GM23338 (cell line): ENCODE measurements around the gene TANGO6. TPM values are rescaled to one million over a fixed set of nuclear protein-coding genes. Genes with fewer than 3 reads are reported as not detected.

Experiments used
- ATAC-seq: fragments of 200-7000 bp; cut with Tn5 transposase; 3 replicates; pipeline ENCODE4 v1.9.1; 2020
- DNase-seq: peaks from one replicate; pipeline ENCODE4 v3.0.0-alpha.2; 2015; ENCODE audit warnings: low spot score
- H2AFZ ChIP-seq: fragments of 200-600 bp; sonication (generic); 2 replicates; pipeline ENCODE4 v1.8.0; 2016; ENCODE audit warnings: antibody characterized with exemption, mild to moderate bottlenecking, moderate library complexity
- H3F3A ChIP-seq: fragments of 200-600 bp; sonication (generic); replicated peaks from 2 replicates; pipeline ENCODE4 v1.8.0; 2017; ENCODE audit warnings: antibody characterized with exemption, mixed run types, low read depth
- H3K27ac ChIP-seq: fragments of 200-600 bp; sonication (generic); 2 replicates; pipeline ENCODE4 v1.6.1; 2016; ENCODE audit warnings: low read depth
- H3K27me3 ChIP-seq: fragments of 200-600 bp; sonication (generic); 2 replicates; pipeline ENCODE4 v1.8.0; 2016; ENCODE audit warnings: mild to moderate bottlenecking, mixed run types, moderate library complexity; ENCODE audit not compliant: insufficient read depth
- H3K36me3 ChIP-seq: fragments of 200-600 bp; sonication (generic); 2 replicates; pipeline ENCODE4 v1.8.0; 2016; ENCODE audit warnings: mild to moderate bottlenecking; ENCODE audit not compliant: insufficient read depth
- H3K4me1 ChIP-seq: fragments of 200-600 bp; sonication (generic); 2 replicates; pipeline ENCODE4 v1.8.0; 2016; ENCODE audit warnings: mild to moderate bottlenecking, moderate library complexity; ENCODE audit not compliant: insufficient read depth
- H3K4me2 ChIP-seq: fragments of 200-600 bp; sonication (generic); 2 replicates; pipeline ENCODE4 v1.7.1; 2017; ENCODE audit warnings: mixed run types
- H3K4me3 ChIP-seq: fragments of 200-600 bp; sonication (generic); 2 replicates; pipeline ENCODE4 v1.6.1; 2016; ENCODE audit warnings: mixed run types
- H3K79me2 ChIP-seq: fragments of 200-600 bp; sonication (generic); replicated peaks from 2 replicates; pipeline ENCODE4 v1.8.0; 2017; ENCODE audit warnings: mild to moderate bottlenecking; ENCODE audit not compliant: insufficient read depth
- H3K9me2 ChIP-seq: fragments of 200-600 bp; sonication (generic); 2 replicates; pipeline ENCODE4 v1.8.0; 2017; ENCODE audit not compliant: insufficient read depth
- H4K20me1 ChIP-seq: fragments of 200-600 bp; sonication (generic); replicated peaks from 2 replicates; pipeline ENCODE4 v1.8.0; 2017; ENCODE audit warnings: mild to moderate bottlenecking; ENCODE audit not compliant: insufficient read depth
- H3K27ac Mint-ChIP-seq: 2 replicates; pipeline ENCODE4 v1.8.0; 2020; ENCODE audit warnings: inconsistent platforms, mild to moderate bottlenecking, moderate library complexity, mixed read lengths
- H3K27me3 Mint-ChIP-seq: 3 replicates; pipeline ENCODE4 v1.8.0; 2022; ENCODE audit warnings: low read depth, mild to moderate bottlenecking, moderate library complexity, mixed read lengths, inconsistent platforms; ENCODE audit not compliant: insufficient read depth, poor library complexity
- H3K36me3 Mint-ChIP-seq: 3 replicates; pipeline ENCODE4 v1.8.0; 2021; ENCODE audit warnings: low read depth, mild to moderate bottlenecking, inconsistent platforms, moderate library complexity, mixed read lengths
- H3K4me1 Mint-ChIP-seq: 3 replicates; pipeline ENCODE4 v1.8.0; 2020; ENCODE audit warnings: mild to moderate bottlenecking, inconsistent platforms, mixed read lengths
- H3K4me3 Mint-ChIP-seq: 3 replicates; pipeline ENCODE4 v1.8.0; 2021; ENCODE audit warnings: moderate library complexity, mild to moderate bottlenecking, inconsistent platforms, mixed read lengths
- H3K9me3 Mint-ChIP-seq: 3 replicates; pipeline ENCODE4 v1.8.0; 2020; ENCODE audit warnings: moderate library complexity, mild to moderate bottlenecking, inconsistent platforms, mixed read lengths
- CREB1 ChIP-seq: fragments of 250-450 bp; sonication (Bioruptor Pico); IDR thresholded peaks from 2 replicates; pipeline ENCODE4 v1.5.0; 2020; ENCODE audit warnings: low read depth, mild to moderate bottlenecking, moderate library complexity
- ETS1 ChIP-seq: IDR thresholded peaks from 2 replicates; pipeline ENCODE4 v1.6.1; 2016; ENCODE audit warnings: antibody characterized with exemption
- EZH2 ChIP-seq: fragments of 200-600 bp; sonication (generic); IDR thresholded peaks from one replicate; pipeline ENCODE4 v1.8.0; 2017; ENCODE audit warnings: antibody characterized with exemption, mild to moderate bottlenecking, low read depth; ENCODE audit not compliant: unreplicated experiment
- EZH2phosphoT487 ChIP-seq: fragments of 200-600 bp; sonication (generic); IDR thresholded peaks from one replicate; pipeline ENCODE4 v1.8.1; 2018; ENCODE audit warnings: antibody characterized with exemption; ENCODE audit not compliant: unreplicated experiment
- NANOG ChIP-seq: IDR thresholded peaks from 2 replicates; pipeline ENCODE4 v1.6.1; 2016; ENCODE audit warnings: antibody characterized with exemption, borderline replicate concordance
- POLR2AphosphoS5 ChIP-seq: IDR thresholded peaks from 2 replicates; pipeline ENCODE4 v1.6.1; 2016; ENCODE audit warnings: antibody characterized with exemption, low read depth
- STAT1 ChIP-seq: IDR thresholded peaks from one replicate; pipeline ENCODE4 v1.6.1; 2016; ENCODE audit warnings: antibody characterized with exemption; ENCODE audit not compliant: unreplicated experiment
- ZNF114 ChIP-seq: fragments of 250-450 bp; sonication (Bioruptor Pico); IDR thresholded peaks from 2 replicates; pipeline ENCODE4 v1.5.0; 2020; ENCODE audit warnings: mild to moderate bottlenecking, moderate library complexity
- ZNF331 ChIP-seq: fragments of 250-450 bp; sonication (Bioruptor Pico); IDR thresholded peaks from 2 replicates; pipeline ENCODE4 v1.5.0; 2020; ENCODE audit warnings: low read depth, mild to moderate bottlenecking, moderate library complexity
- ZNF462 ChIP-seq: fragments of 250-450 bp; sonication (Bioruptor Pico); IDR thresholded peaks from 2 replicates; pipeline ENCODE4 v1.5.0; 2020; ENCODE audit warnings: mild to moderate bottlenecking, moderate library complexity
- polyA plus RNA-seq: library from polyadenylated mRNA; unstranded; fragments of >200 nt; fragmentation: Nextera tagmentation; extraction: Ambion mirVana; gene quantifications from 2 replicates; pipeline ENCODE4 v1.2.1, GENCODE V29; 2016
- total RNA-seq: library from RNA; depleted of rRNA; stranded (reverse); fragments of >200 nt; shearing (Covaris generic); gene quantifications from 2 replicates; pipeline ENCODE4 v1.2.3, GENCODE V29; 2014
- TF ChIP-seq, protein P1 (sequence below), 2 experiments: fragments of 200-600 bp in 1 of 2; sonication (generic) in 1 of 2; conservative IDR thresholded peaks; 2 replicates each; pipeline versions ENCODE4 v1.5.1 to v1.6.1; 2016 to 2017; ENCODE audit warnings: antibody characterized with exemption in 2 of 2, low read depth in 2 of 2, mild to moderate bottlenecking in 2 of 2, moderate library complexity in 1 of 2

Gene TANGO6
- total and polyA plus RNA-seq, 2 experiments from 2014 or later = 7.2 to 23.2 TPM

DNA sequence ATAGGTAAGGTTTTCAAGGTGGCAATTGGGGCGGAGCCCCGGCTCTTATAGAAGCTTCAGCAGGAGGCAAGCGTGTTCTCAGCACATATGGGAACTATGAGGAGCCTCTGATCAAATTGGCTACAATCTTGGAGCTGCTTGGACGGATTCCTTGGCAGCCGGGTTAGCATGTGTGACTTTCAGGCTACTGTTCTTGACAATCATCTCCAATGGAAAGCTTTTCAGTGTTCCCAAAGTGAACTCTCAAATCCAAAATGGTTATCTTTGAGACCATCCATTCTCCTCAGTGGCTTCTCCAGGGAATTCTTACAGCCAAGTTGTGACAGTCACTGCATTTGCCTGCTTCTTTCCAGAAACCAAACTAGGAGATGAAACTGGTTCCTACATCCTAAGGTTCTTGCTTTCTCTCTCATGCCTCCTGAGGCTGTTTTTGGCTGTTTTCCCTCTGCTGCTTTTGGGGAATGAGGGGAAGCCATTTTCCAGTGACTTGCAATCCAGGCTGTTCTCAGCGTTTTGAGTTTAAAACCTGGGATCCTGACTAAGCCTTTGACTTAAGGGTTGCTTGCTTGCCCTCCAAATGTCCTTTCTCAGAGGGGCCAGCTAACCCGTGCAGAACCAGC lies 273.0 kb downstream of the TANGO6 start:
- Histone ChIP-seq H3K9me2 (no peaks in the 10 kb centered on the region), H3K36me3 (peaks cover 64% of the 10 kb centered on the region), H3K27me3 (no peaks in the 10 kb centered on the region), H3K4me2 (no peak overlapping the region), H2AFZ (no peak overlapping the region), H3K4me3 (no peak overlapping the region), H4K20me1 (peaks cover 17% of the 10 kb centered on the region), H3K4me1 (peaks cover 4% of the 10 kb centered on the region; the same call in 1 of the 2 replicates), H3K79me2 (peaks cover 8% of the 10 kb centered on the region), H3F3A (peaks cover 64% of the 10 kb centered on the region), H3K27ac (peak overlapping the region; percentile 74)
- Mint-ChIP-seq H3K36me3 (peaks cover 100% of the 10 kb centered on the region), H3K27me3 (peaks cover 10% of the 10 kb centered on the region), H3K27ac (no peak overlapping the region), H3K4me3 (no peak overlapping the region), H3K9me3 (peaks cover 3% of the 10 kb centered on the region; the same call in 1 of the 3 replicates), H3K4me1 (peaks cover 16% of the 10 kb centered on the region)
- DNase-seq (no peak), ATAC-seq (no peak)
- TF ChIP-seq POLR2AphosphoS5 = no peak

DNA sequence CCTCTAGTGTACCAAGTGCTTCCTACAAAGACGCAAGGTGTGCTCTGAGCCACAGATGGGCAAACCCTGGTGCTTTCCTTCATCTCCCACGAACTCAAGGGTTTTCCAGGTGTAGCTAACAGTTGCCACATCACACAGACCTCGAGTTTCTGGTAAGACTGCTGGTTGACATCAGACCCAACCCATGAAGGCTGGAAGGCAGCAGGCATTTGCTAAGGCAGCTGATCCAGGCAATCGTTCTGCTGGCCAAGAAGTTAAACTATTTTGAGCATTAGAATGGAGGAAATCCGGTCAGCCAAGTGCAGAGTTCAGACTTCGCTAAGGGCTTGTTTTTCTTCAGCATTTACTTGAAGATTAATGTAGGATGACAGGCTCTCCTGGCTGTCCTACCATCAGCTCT lies 273.6 kb downstream of the TANGO6 start:
- no peaks in the 10 kb centered on the region for H3K9me2 ChIP-seq
- no peak for ATAC-seq
- no peak overlapping the region for H3K4me2 ChIP-seq
- H3K27me3 ChIP-seq = no peaks in the 10 kb centered on the region
- H3K27ac Mint-ChIP-seq = no peak overlapping the region
- no peak overlapping the region for H2AFZ ChIP-seq
- peaks cover 3% of the 10 kb centered on the region; the same call in 1 of the 3 replicates for H3K9me3 Mint-ChIP-seq
- no peak overlapping the region for H3K4me3 Mint-ChIP-seq
- peaks cover 59% of the 10 kb centered on the region for H3F3A ChIP-seq
- H3K36me3 ChIP-seq = peaks cover 59% of the 10 kb centered on the region
- peak overlapping the region; percentile 57 for H3K27ac ChIP-seq
- H3K79me2 ChIP-seq = peaks cover 8% of the 10 kb centered on the region
- H3K27me3 Mint-ChIP-seq = peaks cover 7% of the 10 kb centered on the region
- H4K20me1 ChIP-seq = peaks cover 17% of the 10 kb centered on the region
- no peak for DNase-seq
- peaks cover 12% of the 10 kb centered on the region for H3K4me1 Mint-ChIP-seq
- peaks cover 97% of the 10 kb centered on the region for H3K36me3 Mint-ChIP-seq
- peaks cover 4% of the 10 kb centered on the region; the same call in 1 of the 2 replicates for H3K4me1 ChIP-seq
- H3K4me3 ChIP-seq = no peak overlapping the region
- no peak for TF ChIP-seq ZNF331 (CRISPR knock-in tag)
- TF ChIP-seq ZNF114 (CRISPR knock-in tag) = no peak
- TF ChIP-seq NANOG = no peak
- TF ChIP-seq EZH2 = no peak
- no peak for TF ChIP-seq POLR2AphosphoS5
- TF ChIP-seq ZNF462 = no peak
- TF ChIP-seq STAT1 = no peak
- no peak for TF ChIP-seq EZH2phosphoT487
- no peak for TF ChIP-seq ETS1
- TF ChIP-seq CREB1 (CRISPR knock-in tag) = no peak
- TF ChIP-seq, protein P1, sequence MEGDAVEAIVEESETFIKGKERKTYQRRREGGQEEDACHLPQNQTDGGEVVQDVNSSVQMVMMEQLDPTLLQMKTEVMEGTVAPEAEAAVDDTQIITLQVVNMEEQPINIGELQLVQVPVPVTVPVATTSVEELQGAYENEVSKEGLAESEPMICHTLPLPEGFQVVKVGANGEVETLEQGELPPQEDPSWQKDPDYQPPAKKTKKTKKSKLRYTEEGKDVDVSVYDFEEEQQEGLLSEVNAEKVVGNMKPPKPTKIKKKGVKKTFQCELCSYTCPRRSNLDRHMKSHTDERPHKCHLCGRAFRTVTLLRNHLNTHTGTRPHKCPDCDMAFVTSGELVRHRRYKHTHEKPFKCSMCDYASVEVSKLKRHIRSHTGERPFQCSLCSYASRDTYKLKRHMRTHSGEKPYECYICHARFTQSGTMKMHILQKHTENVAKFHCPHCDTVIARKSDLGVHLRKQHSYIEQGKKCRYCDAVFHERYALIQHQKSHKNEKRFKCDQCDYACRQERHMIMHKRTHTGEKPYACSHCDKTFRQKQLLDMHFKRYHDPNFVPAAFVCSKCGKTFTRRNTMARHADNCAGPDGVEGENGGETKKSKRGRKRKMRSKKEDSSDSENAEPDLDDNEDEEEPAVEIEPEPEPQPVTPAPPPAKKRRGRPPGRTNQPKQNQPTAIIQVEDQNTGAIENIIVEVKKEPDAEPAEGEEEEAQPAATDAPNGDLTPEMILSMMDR (conservative IDR thresholded peaks at IDR 0.05; ENCODE audit: low read depth in 2 of 2) = no peak
